Stimulated activated CD4-positive, alpha-beta T cell treated with anti-CD3 and anti-CD28 coated beads, Interleukin-12 subunit alpha, Interleukin-12 subunit beta, amount 100 ng/mL, for 48 hours (primary cell): ENCODE data around the gene ALKBH5.

Source experiments
- DNase-seq, 3 donors: peaks; one replicate each; pipeline ENCODE4 v3.0.0-alpha.2; 2020; ENCODE audit warnings: low read depth in 2 of 3, low spot score in 1 of 3

Gene ALKBH5

GRCh38 chr17:18183334-18184142 lies at the start of gene ALKBH5:
Gene ALKBH5 (plus strand): TSS chr17:18183828. CDS start chr17:18184244, 416 bp downstream.
- peak; percentile 93 to 96 (median 93) for DNase-seq

GRCh38 chr17:18136357-18136756 lies 47.3 kb upstream of the ALKBH5 start:
- no peak for DNase-seq

GRCh38 chr17:18138065-18138749 lies 45.4 kb upstream of the ALKBH5 start:
- DNase-seq: no peak

- DNase-seq: no peak
Measured at GRCh38 chr17:18139092-18139491, 44.5 kb upstream of the ALKBH5 start.

GRCh38 chr17:18139498-18139897 lies 44.1 kb upstream of the ALKBH5 start:
- DNase-seq: no peak

GRCh38 chr17:18139949-18140348 lies 43.7 kb upstream of the ALKBH5 start:
- DNase-seq: no peak

- DNase-seq: no peak
Measured at GRCh38 chr17:18140648-18141047, 43.0 kb upstream of the ALKBH5 start.

- peak in 1 of 3 donors; percentile 66 for DNase-seq
Measured at GRCh38 chr17:18141210-18141803, 42.3 kb upstream of the ALKBH5 start.

- no peak for DNase-seq
Measured at GRCh38 chr17:18142417-18142816, 41.2 kb upstream of the ALKBH5 start.

GRCh38 chr17:18143044-18143936 lies 40.3 kb upstream of the ALKBH5 start:
- no peak for DNase-seq

GRCh38 chr17:18144261-18144660 lies 39.4 kb upstream of the ALKBH5 start:
- DNase-seq: no peak

GRCh38 chr17:18144855-18145254 lies 38.8 kb upstream of the ALKBH5 start:
- DNase-seq: no peak

- DNase-seq: no peak
Measured at GRCh38 chr17:18145811-18146210, 37.8 kb upstream of the ALKBH5 start.

- DNase-seq: no peak
Measured at GRCh38 chr17:18146259-18146658, 37.4 kb upstream of the ALKBH5 start.

- no peak for DNase-seq
Measured at GRCh38 chr17:18146980-18147379, 36.6 kb upstream of the ALKBH5 start.

- DNase-seq: no peak
Measured at GRCh38 chr17:18148586-18148985, 35.0 kb upstream of the ALKBH5 start.

- no peak for DNase-seq
Measured at GRCh38 chr17:18151290-18151689, 32.3 kb upstream of the ALKBH5 start.

- no peak for DNase-seq
Measured at GRCh38 chr17:18155179-18155578, 28.4 kb upstream of the ALKBH5 start.

GRCh38 chr17:18156171-18156975 lies 27.3 kb upstream of the ALKBH5 start:
- no peak for DNase-seq

GRCh38 chr17:18156976-18157280 lies 26.7 kb upstream of the ALKBH5 start:
- DNase-seq: no peak
